DLD1 (cell line): Measurements from ENCODE around the gene METTL6.
"Not testable (repeated sequence)": the region's sequence is repeated elsewhere in the genome, so short reads cannot be mapped to it uniquely, and the experiment has no call there.

ENCODE experiments used
- in situ Hi-C: cut with HindIII; loops from 2 replicates; pipeline ENCODE4 v1.10.0; 2017; ENCODE audit warnings: low sequenced_read_pairs

Gene METTL6

GRCh38 chr3:15427182-15427880, at the start of gene METTL6, which contains the start of gene EAF1:
TSS of gene METTL6 (minus strand) at chr3:15427544. CDS start at chr3:15426511, 1,033 bp downstream.
TSS of gene EAF1 (plus strand) at chr3:15427598. CDS start at chr3:15427780, 182 bp downstream.
- in situ Hi-C loops, result no loop called here

GRCh38 chr3:15476378-15476777, 49.0 kb upstream of the METTL6 start:
- in situ Hi-C loops, result no loop called here

GRCh38 chr3:15475161-15475560, 47.8 kb upstream of the METTL6 start:
- in situ Hi-C loops, result no loop called here

- in situ Hi-C loops, result no loop called here
Measured at GRCh38 chr3:15471861-15472260, 44.5 kb upstream of the METTL6 start.

- in situ Hi-C loops, result no loop called here
Measured at GRCh38 chr3:15470849-15471248, 43.5 kb upstream of the METTL6 start.

GRCh38 chr3:15470261-15470660, 42.9 kb upstream of the METTL6 start:
- in situ Hi-C loops, result no loop called here

GRCh38 chr3:15467227-15468181, 40.2 kb upstream of the METTL6 start:
- in situ Hi-C loops, result no loop called here

GRCh38 chr3:15465876-15466585, 38.7 kb upstream of the METTL6 start:
- in situ Hi-C loops, result no loop called here

- in situ Hi-C loops, result no loop called here
Measured at GRCh38 chr3:15462451-15462850, 35.1 kb upstream of the METTL6 start.

- in situ Hi-C loops, result no loop called here
Measured at GRCh38 chr3:15460891-15461531, 33.7 kb upstream of the METTL6 start.

- in situ Hi-C loops, result no loop called here
Measured at GRCh38 chr3:15458212-15458780, 31.0 kb upstream of the METTL6 start.

GRCh38 chr3:15456915-15457314, 29.6 kb upstream of the METTL6 start:
- in situ Hi-C loops, result not testable (repeated sequence)

- in situ Hi-C loops, result no loop called here
Measured at GRCh38 chr3:15456321-15456720, 29.0 kb upstream of the METTL6 start.

- in situ Hi-C loops, result no loop called here
Measured at GRCh38 chr3:15455756-15456155, 28.4 kb upstream of the METTL6 start.

GRCh38 chr3:15454965-15455364, 27.6 kb upstream of the METTL6 start:
- in situ Hi-C loops, result no loop called here

- in situ Hi-C loops, result no loop called here
Measured at GRCh38 chr3:15453991-15454625, 26.8 kb upstream of the METTL6 start.

- in situ Hi-C loops, result no loop called here
Measured at GRCh38 chr3:15453501-15453900, 26.2 kb upstream of the METTL6 start.

GRCh38 chr3:15452961-15453360, 25.6 kb upstream of the METTL6 start:
- in situ Hi-C loops, result no loop called here

GRCh38 chr3:15452156-15452555, 24.8 kb upstream of the METTL6 start:
- in situ Hi-C loops, result no loop called here
